ENCODE results near the gene FAAP20.

Gene FAAP20

GRCh38 chr1:2192031-2192995, 2.3 kb downstream of the FAAP20 start:
- H3K4ac ChIP-seq (ENCODE audit: low read depth in 1 of 2, low read length in 2 of 2): peak overlapping the region in 1 of 2 experiments; percentile 1
- peak overlapping the region in 1 of 2 experiments; percentile 38 for H3K14ac ChIP-seq (ENCODE audit: low read length in 2 of 2)
- peak; percentile 63 for DNase-seq
- peak overlapping the region; percentile 74 for H3K9ac ChIP-seq (ENCODE audit: low read length)
- peak overlapping the region in 1 of 2 experiments; percentile 36 for H3K23ac ChIP-seq (ENCODE audit: low read length in 2 of 2)
- H3K18ac ChIP-seq (ENCODE audit: low read depth in 1 of 2, low read length in 2 of 2): no peak overlapping the region
- no peak overlapping the region for H2BK120ac ChIP-seq (ENCODE audit: low read depth, low read length)
- H3K4me1 ChIP-seq (ENCODE audit: control insufficient read depth, insufficient read depth, low read depth, low read length): peaks cover 39% of the 10 kb centered on the region
- H4K91ac ChIP-seq (ENCODE audit: low read length): no peak overlapping the region
- H3K36me3 ChIP-seq (ENCODE audit: control insufficient read depth in 1 of 2, insufficient read depth in 2 of 2, low read depth in 1 of 2, low read length in 2 of 2): peaks cover 0 to 57% of the 10 kb centered on the region in 2 experiments
- H3K27me3 ChIP-seq (ENCODE audit: control insufficient read depth in 1 of 2, insufficient read depth in 1 of 2, low read length in 2 of 2): no peaks in the 10 kb centered on the region
- no peak overlapping the region for H4K8ac ChIP-seq (ENCODE audit: low read length)
- WGBS: 90% methylated on average over 30 of the region's 30 CpGs
- H3K27ac ChIP-seq (ENCODE audit: low read length, poor library complexity, severe bottlenecking): no peak overlapping the region
- H2AFZ ChIP-seq (ENCODE audit: low read depth, low read length): no peak overlapping the region
- H3K9me3 ChIP-seq (ENCODE audit: control insufficient read depth, low read length): no peaks in the 10 kb centered on the region
- H2AK5ac ChIP-seq (ENCODE audit: low read length, severe bottlenecking): peak overlapping the region; percentile 16
- H3K79me1 ChIP-seq (replicated peaks; ENCODE audit: low read length, poor library complexity, severe bottlenecking): peaks cover 43% of the 10 kb centered on the region
- H2BK5ac ChIP-seq (ENCODE audit: low read depth, low read length, poor library complexity, severe bottlenecking): no peak overlapping the region
- H3K4me3 ChIP-seq (ENCODE audit: insufficient read depth in 1 of 2, low read depth in 1 of 2, low read length in 2 of 2): peak overlapping the region in 1 of 2 experiments; percentile 72
- no peak overlapping the region for H3K4me2 ChIP-seq (ENCODE audit: low read length, poor library complexity, severe bottlenecking)
- H2BK15ac ChIP-seq (ENCODE audit: low read depth, poor library complexity, severe bottlenecking): no peak overlapping the region
- H2BK12ac ChIP-seq (ENCODE audit: low read length in 2 of 2): peak overlapping the region in 1 of 2 experiments; percentile 66

- peak overlapping the region in 1 of 2 experiments; percentile 78 for H3K4me3 ChIP-seq (ENCODE audit: insufficient read depth in 1 of 2, low read depth in 1 of 2, low read length in 2 of 2)
- H4K91ac ChIP-seq (ENCODE audit: low read length): peak overlapping the region; percentile 96
- peaks cover 35% of the 10 kb centered on the region for H3K4me1 ChIP-seq (ENCODE audit: control insufficient read depth, insufficient read depth, low read depth, low read length)
- peak overlapping the region; percentile 88 for H3K9ac ChIP-seq (ENCODE audit: low read length)
- DNase-seq: no peak
- H2BK15ac ChIP-seq (ENCODE audit: low read depth, poor library complexity, severe bottlenecking): no peak overlapping the region
- H2BK5ac ChIP-seq (ENCODE audit: low read depth, low read length, poor library complexity, severe bottlenecking): no peak overlapping the region
- H3K4ac ChIP-seq (ENCODE audit: low read depth in 1 of 2, low read length in 2 of 2): peak overlapping the region; percentile 80 to 93
- H3K27ac ChIP-seq (ENCODE audit: low read length, poor library complexity, severe bottlenecking): no peak overlapping the region
- H2AK5ac ChIP-seq (ENCODE audit: low read length, severe bottlenecking): no peak overlapping the region
- H3K9me3 ChIP-seq (ENCODE audit: control insufficient read depth, low read length): no peaks in the 10 kb centered on the region
- WGBS: 94% methylated on average over 19 of the region's 19 CpGs
- no peak overlapping the region for H2AFZ ChIP-seq (ENCODE audit: low read depth, low read length)
- H3K14ac ChIP-seq (ENCODE audit: low read length in 2 of 2): no peak overlapping the region
- no peak overlapping the region for H3K4me2 ChIP-seq (ENCODE audit: low read length, poor library complexity, severe bottlenecking)
- peak overlapping the region; percentile 53 to 95 for H3K18ac ChIP-seq (ENCODE audit: low read depth in 1 of 2, low read length in 2 of 2)
- H2BK120ac ChIP-seq (ENCODE audit: low read depth, low read length): peak overlapping the region; percentile 94
- peak overlapping the region; percentile 61 to 76 for H2BK12ac ChIP-seq (ENCODE audit: low read length in 2 of 2)
- H3K79me1 ChIP-seq (replicated peaks; ENCODE audit: low read length, poor library complexity, severe bottlenecking): peaks cover 43% of the 10 kb centered on the region
- peak overlapping the region; percentile 95 for H4K8ac ChIP-seq (ENCODE audit: low read length)
- H3K36me3 ChIP-seq (ENCODE audit: control insufficient read depth in 1 of 2, insufficient read depth in 2 of 2, low read depth in 1 of 2, low read length in 2 of 2): peaks cover 0 to 67% of the 10 kb centered on the region in 2 experiments
- H3K27me3 ChIP-seq (ENCODE audit: control insufficient read depth in 1 of 2, insufficient read depth in 1 of 2, low read length in 2 of 2): no peaks in the 10 kb centered on the region
- H3K23ac ChIP-seq (ENCODE audit: low read length in 2 of 2): no peak overlapping the region
Observed at GRCh38 chr1:2190491-2190976, 4.0 kb downstream of the FAAP20 start.

GRCh38 chr1:2189459-2190425, 4.8 kb downstream of the FAAP20 start:
- peak; percentile 97 for DNase-seq
- Histone ChIP-seq H3K23ac (ENCODE audit: low read length in 2 of 2) (no peak overlapping the region), H2AFZ (ENCODE audit: low read depth, low read length) (peak overlapping the region; percentile 57), H3K4me2 (ENCODE audit: low read length, poor library complexity, severe bottlenecking) (peak overlapping the region; percentile 1), H4K91ac (ENCODE audit: low read length) (peak overlapping the region; percentile 96), H3K14ac (ENCODE audit: low read length in 2 of 2) (peak overlapping the region in 1 of 2 experiments; percentile 79), H3K4ac (ENCODE audit: low read depth in 1 of 2, low read length in 2 of 2) (peak overlapping the region; percentile 80 to 93), H2BK15ac (ENCODE audit: low read depth, poor library complexity, severe bottlenecking) (peak overlapping the region; percentile 89), H3K4me1 (ENCODE audit: control insufficient read depth, insufficient read depth, low read depth, low read length) (peaks cover 31% of the 10 kb centered on the region), H3K18ac (ENCODE audit: low read depth in 1 of 2, low read length in 2 of 2) (peak overlapping the region; percentile 85 to 95), H2BK12ac (ENCODE audit: low read length in 2 of 2) (peak overlapping the region; percentile 61 to 76), H3K79me1 (replicated peaks; ENCODE audit: low read length, poor library complexity, severe bottlenecking) (peaks cover 43% of the 10 kb centered on the region), H3K27me3 (ENCODE audit: control insufficient read depth in 1 of 2, insufficient read depth in 1 of 2, low read length in 2 of 2) (no peaks in the 10 kb centered on the region), H2BK5ac (ENCODE audit: low read depth, low read length, poor library complexity, severe bottlenecking) (no peak overlapping the region), H3K4me3 (ENCODE audit: insufficient read depth in 1 of 2, low read depth in 1 of 2, low read length in 2 of 2) (peak overlapping the region; percentile 42 to 78), H3K36me3 (ENCODE audit: control insufficient read depth in 1 of 2, insufficient read depth in 2 of 2, low read depth in 1 of 2, low read length in 2 of 2) (peaks cover 0 to 74% of the 10 kb centered on the region in 2 experiments), H4K8ac (ENCODE audit: low read length) (peak overlapping the region; percentile 81), H3K9me3 (ENCODE audit: control insufficient read depth, low read length) (no peaks in the 10 kb centered on the region), H3K9ac (ENCODE audit: low read length) (peak overlapping the region; percentile 88), H3K27ac (ENCODE audit: low read length, poor library complexity, severe bottlenecking) (peak overlapping the region; percentile 43), H2AK5ac (ENCODE audit: low read length, severe bottlenecking) (no peak overlapping the region), H2BK120ac (ENCODE audit: low read depth, low read length) (peak overlapping the region; percentile 94)
- 24% methylated on average over 65 of the region's 65 CpGs for WGBS

Measured in mesenchymal stem cell (in vitro differentiated cells and primary cell).